GM12872 (cell line): ENCODE measurements around the gene GNA12.

Source experiments
- TF ChIP-seq, protein P1 (sequence below): IDR thresholded peaks from 3 replicates; pipeline ENCODE4 v1.5.1; 2011; ENCODE audit warnings: low read depth, mild to moderate bottlenecking, low read length, moderate library complexity; ENCODE audit not compliant: insufficient read depth

GNA12 gene

DNA sequence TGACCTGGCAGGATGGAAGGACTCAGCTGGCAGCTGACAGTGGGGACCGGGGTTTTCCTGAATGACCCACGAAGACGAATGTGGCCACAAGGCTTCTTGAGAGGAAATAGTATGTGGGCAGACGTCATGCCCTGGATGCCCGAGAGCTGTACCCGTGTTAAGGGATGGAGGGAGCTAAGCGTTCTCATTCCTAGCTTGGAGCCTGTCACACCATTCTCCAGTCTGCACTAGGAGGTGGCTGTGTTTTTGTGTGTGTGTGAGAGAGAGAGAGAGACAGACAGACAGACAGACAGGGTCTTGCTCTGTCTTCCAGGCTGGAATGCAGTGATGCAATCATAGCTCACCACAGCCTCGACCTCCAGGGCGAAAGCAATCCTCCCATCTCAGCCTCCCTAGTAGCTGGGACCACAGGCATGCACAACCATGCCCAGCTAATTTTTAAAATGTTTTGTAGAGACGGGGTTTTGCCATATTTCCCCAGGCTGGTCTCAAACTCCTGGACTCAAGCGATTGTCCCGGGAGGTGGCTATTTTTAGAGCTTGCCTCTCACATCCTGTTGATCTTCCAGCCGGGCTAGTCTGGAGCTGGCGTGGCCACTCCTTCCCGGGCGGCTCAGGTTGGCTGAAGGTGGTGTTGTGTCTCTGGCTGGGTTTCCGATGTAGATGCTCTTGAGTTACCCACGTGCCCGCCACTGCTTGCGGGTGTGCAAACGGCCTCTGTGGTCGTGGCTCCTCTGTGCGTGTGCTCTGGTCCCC lies 154.0 kb downstream of the GNA12 start:
- TF ChIP-seq, protein P1, sequence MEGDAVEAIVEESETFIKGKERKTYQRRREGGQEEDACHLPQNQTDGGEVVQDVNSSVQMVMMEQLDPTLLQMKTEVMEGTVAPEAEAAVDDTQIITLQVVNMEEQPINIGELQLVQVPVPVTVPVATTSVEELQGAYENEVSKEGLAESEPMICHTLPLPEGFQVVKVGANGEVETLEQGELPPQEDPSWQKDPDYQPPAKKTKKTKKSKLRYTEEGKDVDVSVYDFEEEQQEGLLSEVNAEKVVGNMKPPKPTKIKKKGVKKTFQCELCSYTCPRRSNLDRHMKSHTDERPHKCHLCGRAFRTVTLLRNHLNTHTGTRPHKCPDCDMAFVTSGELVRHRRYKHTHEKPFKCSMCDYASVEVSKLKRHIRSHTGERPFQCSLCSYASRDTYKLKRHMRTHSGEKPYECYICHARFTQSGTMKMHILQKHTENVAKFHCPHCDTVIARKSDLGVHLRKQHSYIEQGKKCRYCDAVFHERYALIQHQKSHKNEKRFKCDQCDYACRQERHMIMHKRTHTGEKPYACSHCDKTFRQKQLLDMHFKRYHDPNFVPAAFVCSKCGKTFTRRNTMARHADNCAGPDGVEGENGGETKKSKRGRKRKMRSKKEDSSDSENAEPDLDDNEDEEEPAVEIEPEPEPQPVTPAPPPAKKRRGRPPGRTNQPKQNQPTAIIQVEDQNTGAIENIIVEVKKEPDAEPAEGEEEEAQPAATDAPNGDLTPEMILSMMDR: no peak

DNA sequence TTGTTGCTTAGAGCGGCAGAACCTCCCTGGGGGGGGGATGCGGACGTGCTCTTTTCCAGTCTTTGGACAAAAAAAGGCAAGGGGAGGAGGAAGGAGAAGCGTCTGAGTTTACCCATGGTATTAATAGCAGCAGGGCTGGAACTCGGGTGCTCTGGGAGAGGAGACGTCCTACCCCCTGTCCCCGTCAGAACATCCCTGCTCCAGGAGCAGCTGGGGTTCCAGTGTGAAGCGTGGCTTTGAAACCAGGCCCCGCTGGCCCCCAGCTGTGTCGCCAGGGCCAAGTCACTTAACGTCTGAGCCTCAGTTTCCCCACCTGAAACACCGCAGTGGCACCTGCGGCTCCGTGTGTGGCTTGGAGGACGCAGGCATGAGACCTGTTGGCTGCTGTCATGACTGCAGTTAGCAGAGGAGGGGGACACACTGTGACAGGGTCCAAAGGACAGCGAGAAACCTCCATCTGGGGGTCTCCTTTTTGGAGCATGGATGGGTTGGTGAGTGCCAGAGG lies 154.7 kb downstream of the GNA12 start:
- TF ChIP-seq, protein P1: no peak

DNA sequence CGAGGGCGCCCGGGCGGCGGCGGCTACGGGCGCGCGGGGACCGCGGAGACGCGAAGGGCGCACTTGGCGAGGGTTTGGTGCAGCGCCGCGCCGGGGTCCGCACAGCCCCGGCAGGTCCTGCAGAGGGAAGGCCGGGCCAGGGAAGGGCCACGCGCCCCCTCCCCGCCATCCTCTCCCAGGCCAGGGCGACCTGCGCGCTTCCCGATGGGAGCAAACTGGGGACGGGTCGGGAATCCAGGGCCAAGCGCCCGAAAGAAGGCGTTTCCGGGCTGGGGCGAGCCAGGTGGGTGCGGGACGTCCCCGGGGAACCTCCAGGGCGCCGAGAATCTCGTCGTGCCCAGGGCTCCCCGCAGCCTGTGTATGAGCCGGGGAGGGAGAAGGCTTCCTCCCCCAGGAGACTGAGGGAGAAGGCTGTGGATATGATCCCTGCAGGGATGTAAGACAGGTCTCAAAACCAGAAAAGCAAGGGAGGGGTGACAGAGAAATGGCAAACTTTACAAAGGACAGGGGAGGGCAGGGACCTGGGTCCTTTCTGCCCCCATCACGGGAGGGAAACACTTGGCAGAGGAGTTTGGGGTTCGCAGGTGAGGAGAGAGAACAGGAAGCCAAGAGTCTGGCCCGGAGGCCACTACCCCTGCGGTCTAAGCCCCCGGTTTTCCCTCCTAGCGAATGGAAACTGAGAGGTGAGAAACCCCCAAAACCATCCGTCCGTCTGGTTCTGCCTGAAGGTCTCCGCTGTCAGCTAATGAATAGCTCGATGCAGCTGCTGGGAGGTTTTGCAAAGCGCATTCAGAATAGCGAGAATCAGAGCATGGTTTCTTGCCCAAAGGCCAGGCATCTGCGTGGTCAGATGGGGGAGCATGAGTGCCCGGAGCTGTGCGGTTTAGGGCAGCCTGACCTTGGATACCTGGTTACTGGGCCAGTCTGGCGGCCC lies 155.4 kb downstream of the GNA12 start:
- TF ChIP-seq, protein P1: 0 out of 3 replicates have a peak, but pooled peaks have one; percentile 10

DNA sequence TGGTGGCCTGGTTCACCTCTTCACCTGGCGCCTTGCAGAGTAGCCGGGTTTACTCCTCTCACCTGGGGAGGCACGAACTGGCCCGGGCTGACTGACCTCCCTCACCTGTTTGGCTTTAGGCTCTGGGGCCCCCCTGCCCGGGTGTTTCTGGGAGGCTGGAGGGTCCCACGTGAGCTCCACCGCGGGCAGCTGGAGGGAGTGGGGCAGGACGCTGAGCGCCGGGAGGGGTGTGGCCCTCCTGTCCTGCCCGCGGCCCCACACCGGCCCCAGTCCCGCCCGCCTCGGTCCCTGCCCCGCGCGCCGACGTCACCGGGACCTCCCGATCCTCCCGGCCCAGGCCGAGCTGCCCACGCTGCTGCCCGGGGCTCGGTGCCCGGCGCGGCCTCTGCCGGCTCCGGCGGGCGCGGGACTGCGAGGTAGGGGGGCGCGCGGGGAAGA lies 156.2 kb downstream of the GNA12 start, which contains the start of gene AMZ1:
Gene AMZ1, plus strand, starts transcription at position 322 of the 438 bp plus-strand sequence. CDS start 12,250 bp downstream, outside the sequence.
- TF ChIP-seq, protein P1: no peak

DNA sequence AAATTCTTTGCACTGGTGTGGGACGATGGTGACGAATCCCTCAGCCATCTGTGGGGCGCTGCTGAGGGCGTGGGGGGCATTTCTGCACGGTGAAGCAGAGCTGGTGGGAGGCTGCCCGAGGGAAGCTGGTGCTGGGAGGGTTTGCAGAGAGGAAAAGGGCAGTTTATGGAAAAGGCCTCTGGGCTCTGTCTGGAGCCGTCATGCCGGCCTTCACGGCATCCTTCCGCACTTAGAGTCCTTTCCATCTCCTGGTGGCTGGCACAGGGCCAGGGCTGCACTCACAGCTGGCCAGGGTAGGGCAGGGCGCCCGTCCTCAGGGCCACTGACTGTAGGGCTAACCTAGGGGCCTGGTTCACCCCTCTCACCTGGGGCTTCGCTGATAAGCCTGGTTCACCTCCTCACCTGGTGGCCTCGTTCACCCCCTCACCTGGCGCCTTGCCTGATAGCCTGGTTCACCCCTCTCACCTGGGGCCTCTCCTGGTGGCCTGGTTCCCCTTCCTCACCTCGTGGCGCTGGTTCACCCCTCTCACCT lies 156.7 kb downstream of the GNA12 start:
- TF ChIP-seq, protein P1: no peak

DNA sequence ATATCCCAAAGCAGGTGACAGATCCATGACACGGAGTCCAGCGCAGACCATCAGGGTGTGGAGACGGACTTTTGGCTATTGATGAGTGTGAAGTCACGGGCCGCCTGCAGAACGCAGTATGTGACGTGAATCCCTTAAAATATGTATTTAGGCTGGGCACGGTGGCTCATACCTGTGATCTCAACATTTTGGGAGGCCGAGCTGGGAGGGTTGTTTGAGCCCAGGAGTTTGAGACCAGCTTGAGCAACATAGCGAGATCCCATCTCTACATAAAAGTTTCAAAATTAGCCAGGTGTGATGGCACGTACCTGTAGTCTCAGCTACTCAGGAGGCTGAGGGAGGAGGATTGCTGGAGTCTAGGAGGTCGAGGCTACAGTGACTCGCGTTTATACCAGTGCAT lies 158.0 kb downstream of the GNA12 start:
- TF ChIP-seq, protein P1: no peak

DNA sequence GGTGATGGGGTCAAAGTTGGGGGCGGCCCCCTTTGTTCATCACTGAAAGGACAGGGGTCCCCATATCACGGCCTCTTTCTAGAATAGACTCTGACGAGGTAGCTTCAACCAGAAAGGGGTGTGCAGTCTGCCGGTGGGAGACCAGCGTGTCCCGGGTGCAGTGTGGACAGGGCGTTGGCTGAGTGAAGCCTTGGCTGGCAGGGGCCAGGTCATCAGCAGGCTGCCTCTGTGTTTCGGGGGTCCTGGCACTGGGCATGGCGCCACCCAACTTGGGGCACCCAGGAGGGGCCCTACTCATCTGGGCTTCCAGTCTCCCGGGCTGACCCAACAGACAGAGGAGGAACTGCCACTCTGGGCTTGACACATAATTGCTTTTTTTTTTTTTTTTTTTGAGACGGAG lies 159.6 kb downstream of the GNA12 start:
- TF ChIP-seq, protein P1: no peak
